Upper lobe of right lung (tissue), 1 donor: ENCODE data around the gene OPTC. TPM values are rescaled to one million over a fixed set of nuclear protein-coding genes. Genes with fewer than 3 reads are reported as not detected.
A peak's percentile ranks its signal among the peaks of the same experiment; 100 is the strongest.

ENCODE experiments used
- ATAC-seq: fragments of 200-7000 bp; cut with Tn5 transposase; one replicate; pipeline ENCODE4 v1.9.1; 2020; ENCODE audit warnings: mild to moderate bottlenecking, moderate library complexity
- DNase-seq: peaks from one replicate; pipeline ENCODE4 v3.0.0-alpha.2; 2020
- H3K27ac ChIP-seq: fragments of 200-600 bp; one replicate; pipeline ENCODE4 v1.8.0; 2022
- H3K27me3 ChIP-seq: fragments of 200-600 bp; one replicate; pipeline ENCODE4 v1.8.0; 2022; ENCODE audit warnings: mild to moderate bottlenecking
- H3K36me3 ChIP-seq: fragments of 200-600 bp; one replicate; pipeline ENCODE4 v1.8.0; 2022
- H3K4me1 ChIP-seq: fragments of 200-600 bp; one replicate; pipeline ENCODE4 v1.8.0; 2022
- H3K4me3 ChIP-seq: fragments of 200-600 bp; one replicate; pipeline ENCODE4 v1.8.0; 2022; ENCODE audit warnings: mild to moderate bottlenecking
- H3K9me3 ChIP-seq: fragments of 200-600 bp; one replicate; pipeline ENCODE4 v1.8.0; 2022
- CTCF ChIP-seq: fragments of 200-600 bp; IDR thresholded peaks from one replicate; pipeline ENCODE4 v1.8.0; 2022; ENCODE audit warnings: antibody characterized with exemption
- intact Hi-C: fragments of 100-400 bp; cut with DNase I; formaldehyde crosslinking; loops from one replicate; pipeline ENCODE4 v1.11.0; 2022
- total RNA-seq: library from RNA; stranded (reverse); fragmentation: NEBNext Ultra II Directional; extraction: Animal tissue kit (Norgen Biotek cat#: 25700); gene quantifications from one replicate; pipeline ENCODE4 v1.2.1, GENCODE V29; 2021
- donor health status: DM: no; HTN: yes; CAD: no; lungs with severe emphysema.

OPTC gene
- total RNA-seq, 1 donor from 2014 or later: not detected

- DNase-seq (no peak), ATAC-seq (no peak)
- Histone ChIP-seq H3K4me1 (peaks cover 19% of the 10 kb centered on the region), H3K36me3 (no peaks in the 10 kb centered on the region), H3K4me3 (peak overlapping the region; percentile 46), H3K9me3 (no peaks in the 10 kb centered on the region), H3K27ac (peak overlapping the region; percentile 76), H3K27me3 (no peaks in the 10 kb centered on the region)
- intact Hi-C loops: no loop called here
- no peak for TF ChIP-seq CTCF
These were observed 15.7 kb upstream of the OPTC start for GRCh38 chr1:203478231-203478630.

- Histone ChIP-seq H3K27me3 (no peaks in the 10 kb centered on the region), H3K27ac (peak overlapping the region; percentile 76), H3K4me1 (peaks cover 19% of the 10 kb centered on the region), H3K4me3 (peak overlapping the region; percentile 46), H3K9me3 (no peaks in the 10 kb centered on the region), H3K36me3 (peaks cover under 1% of the 10 kb centered on the region)
- no peak for DNase-seq
- no peak for TF ChIP-seq CTCF
- no peak for ATAC-seq
- intact Hi-C loops: no loop called here
These were observed 15.0 kb upstream of the OPTC start for GRCh38 chr1:203478986-203479385.

- Histone ChIP-seq H3K27me3 (no peaks in the 10 kb centered on the region), H3K27ac (no peak overlapping the region), H3K4me3 (peak overlapping the region; percentile 46), H3K4me1 (peaks cover 19% of the 10 kb centered on the region), H3K36me3 (peaks cover 5% of the 10 kb centered on the region), H3K9me3 (no peaks in the 10 kb centered on the region)
- DNase-seq (no peak), ATAC-seq (no peak)
- TF ChIP-seq CTCF: no peak
- intact Hi-C loops: loop anchor here (10.0 kb wide), 1 partner anchor 205 kb away; no protein-coding TSS in a partner anchor
These were observed 14.3 kb upstream of the OPTC start for GRCh38 chr1:203479646-203480045.

- Histone ChIP-seq H3K27me3 (no peaks in the 10 kb centered on the region), H3K4me1 (peaks cover 19% of the 10 kb centered on the region), H3K27ac (peak overlapping the region; percentile 60), H3K4me3 (peak overlapping the region; percentile 46), H3K36me3 (peaks cover 5% of the 10 kb centered on the region), H3K9me3 (no peaks in the 10 kb centered on the region)
- no peak for DNase-seq
- intact Hi-C loops: loop anchor here (10.0 kb wide), 1 partner anchor 205 kb away; no protein-coding TSS in a partner anchor
- ATAC-seq: peak; percentile 33
- no peak for TF ChIP-seq CTCF
These were observed 13.9 kb upstream of the OPTC start for GRCh38 chr1:203480084-203480483.

- H3K4me1 ChIP-seq: peaks cover 19% of the 10 kb centered on the region
- peak; percentile 76 for ATAC-seq
- intact Hi-C loops: loop anchor here (10.0 kb wide), 1 partner anchor 206 kb away; no protein-coding TSS in a partner anchor
- no peaks in the 10 kb centered on the region for H3K27me3 ChIP-seq
- peak; percentile 84 for DNase-seq
- H3K36me3 ChIP-seq: peaks cover 5% of the 10 kb centered on the region
- TF ChIP-seq CTCF: no peak
- H3K9me3 ChIP-seq: no peaks in the 10 kb centered on the region
- peak overlapping the region; percentile 46 for H3K4me3 ChIP-seq
- H3K27ac ChIP-seq: peak overlapping the region; percentile 60
These were observed 13.3 kb upstream of the OPTC start for GRCh38 chr1:203480525-203481084.
